Head of caudate nucleus (tissue), 42 donors: Measurements from ENCODE around the gene CD44.
A peak's percentile ranks its signal among the peaks of the same experiment; 100 is the strongest.

ENCODE experiments used
- DNase-seq, 42 donors: peaks; one replicate each; pipeline versions ENCODE4 v3.0.0 to v3.0.0-alpha.2; 2020 to 2021; ENCODE audit warnings: mixed read lengths in 7 of 42
- intact Hi-C: fragments of 100-400 bp; cut with DNase I; formaldehyde crosslinking; loops from one replicate; pipeline ENCODE4 v1.15.0; 2022

The CD44 gene

DNA sequence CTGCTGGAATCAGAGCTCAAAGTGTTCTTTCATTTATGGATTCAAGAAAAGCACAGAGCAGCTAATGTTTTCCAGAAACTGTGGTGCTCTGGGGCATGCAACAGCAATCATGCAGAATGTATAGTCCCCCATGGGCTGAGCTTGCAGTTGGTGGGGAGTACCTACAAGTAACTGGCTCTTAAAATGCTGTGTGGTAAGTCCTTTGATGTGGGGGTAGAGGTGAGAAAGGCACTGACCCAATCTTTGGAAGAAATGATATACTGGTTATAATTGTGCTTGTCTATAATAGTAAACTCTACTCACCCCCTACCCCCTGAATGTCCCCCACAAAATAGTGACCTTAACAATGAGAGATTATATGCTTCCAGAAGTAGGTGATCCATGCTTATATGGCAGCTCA lies 29.1 kb upstream of the CD44 start:
- intact Hi-C loops, result no loop called here
- no peak for DNase-seq

DNA sequence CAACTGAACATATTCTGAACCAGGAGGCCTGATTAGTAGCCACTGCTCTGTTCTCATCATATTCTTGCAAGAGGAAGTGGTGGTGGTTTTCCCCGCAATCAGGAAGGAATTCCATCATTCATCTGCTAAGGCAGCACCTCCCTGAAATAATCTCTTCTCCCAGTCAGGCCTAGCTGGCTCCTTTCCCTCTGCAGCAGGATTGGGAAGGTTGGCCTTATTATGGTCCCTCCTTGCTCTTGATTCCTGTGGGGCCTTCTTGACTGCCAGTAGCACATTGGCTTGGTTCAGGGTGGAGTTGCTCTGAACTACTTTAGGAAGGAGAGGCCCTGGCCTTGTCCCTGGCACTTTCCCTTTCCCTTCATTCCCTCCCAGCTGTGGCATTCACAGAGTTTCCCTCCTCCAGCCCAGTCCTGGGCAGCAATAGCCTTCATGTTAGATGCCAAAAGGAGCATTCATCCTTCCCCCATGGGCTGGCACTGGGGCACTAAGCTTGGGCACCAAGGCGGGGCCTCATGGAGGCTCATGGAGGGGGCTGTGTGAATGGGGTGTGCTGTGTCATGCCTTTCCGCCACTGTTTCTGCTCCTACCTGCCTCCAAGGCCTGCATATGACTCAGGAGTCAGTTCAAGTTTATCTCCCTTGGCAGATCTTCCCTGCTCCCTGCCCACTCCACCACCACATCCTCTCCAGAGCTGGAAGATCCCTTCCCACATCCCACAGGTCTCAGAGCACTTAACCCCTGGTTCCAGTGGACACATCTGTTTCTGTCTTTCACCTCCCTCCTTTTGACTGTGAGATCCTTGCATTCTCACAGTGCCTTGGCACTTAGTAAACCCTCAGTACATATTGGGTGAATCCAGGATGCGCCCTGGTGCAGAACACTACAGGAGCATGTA lies 27.6 kb upstream of the CD44 start:
- DNase-seq, result peak in 14 of 42 donors; percentile 5 to 66 (median 24)
- intact Hi-C loops, result no loop called here

- no peak for DNase-seq
- intact Hi-C loops, result no loop called here
These were observed 26.7 kb upstream of the CD44 start for GRCh38 chr11:35112056-35112845.

DNA sequence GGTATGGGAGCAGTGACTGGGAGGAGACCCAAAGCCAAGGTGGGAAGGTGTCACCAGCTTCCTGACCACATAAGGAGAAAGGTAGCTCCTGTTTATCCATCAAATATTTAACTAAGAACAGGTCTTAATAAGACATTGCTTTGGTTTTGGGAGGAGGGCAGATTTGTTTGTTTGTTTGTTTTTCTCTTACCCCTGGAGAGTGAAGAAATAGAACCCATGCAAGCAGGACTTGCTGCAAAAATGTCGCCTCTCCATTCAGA lies 26.2 kb upstream of the CD44 start:
- intact Hi-C loops, result no loop called here
- DNase-seq, result no peak

DNA sequence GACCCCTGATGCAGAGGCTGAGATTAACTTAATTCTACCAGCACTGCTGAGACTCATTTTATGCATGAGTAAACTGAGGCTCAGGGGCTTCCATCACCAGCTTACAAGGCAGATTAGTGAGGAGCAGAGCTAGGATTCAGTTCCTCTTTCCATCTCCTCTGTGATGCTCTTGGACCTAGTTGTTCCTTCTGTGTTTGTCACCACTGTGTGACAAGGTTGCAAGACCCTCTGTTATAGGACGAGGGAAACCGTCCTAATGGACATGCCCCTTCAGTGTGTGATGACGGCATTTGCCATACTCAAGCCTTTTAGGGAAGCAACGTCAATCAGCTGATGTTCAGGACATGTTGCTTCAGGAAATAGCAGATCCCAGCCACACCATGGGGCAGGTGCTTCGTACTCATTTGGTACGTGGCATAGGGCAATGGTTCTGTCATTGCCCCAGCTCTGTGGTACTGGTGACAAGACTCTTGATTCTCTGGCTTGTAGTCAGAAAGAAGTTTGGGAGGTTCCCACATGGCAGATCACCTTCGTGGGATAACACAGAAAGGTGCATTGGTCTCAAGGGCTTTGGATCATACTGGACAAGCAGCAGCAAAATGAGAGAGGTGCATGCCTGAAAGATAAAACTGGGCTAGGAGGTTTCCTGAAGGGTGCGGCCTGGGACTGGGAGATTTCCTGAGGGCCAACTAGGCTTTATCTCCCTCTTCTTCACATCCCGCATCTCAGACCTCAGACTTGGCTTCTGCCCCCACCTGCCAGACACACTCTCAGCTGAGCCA lies 23.9 kb upstream of the CD44 start:
- intact Hi-C loops, result no loop called here
- no peak for DNase-seq

DNA sequence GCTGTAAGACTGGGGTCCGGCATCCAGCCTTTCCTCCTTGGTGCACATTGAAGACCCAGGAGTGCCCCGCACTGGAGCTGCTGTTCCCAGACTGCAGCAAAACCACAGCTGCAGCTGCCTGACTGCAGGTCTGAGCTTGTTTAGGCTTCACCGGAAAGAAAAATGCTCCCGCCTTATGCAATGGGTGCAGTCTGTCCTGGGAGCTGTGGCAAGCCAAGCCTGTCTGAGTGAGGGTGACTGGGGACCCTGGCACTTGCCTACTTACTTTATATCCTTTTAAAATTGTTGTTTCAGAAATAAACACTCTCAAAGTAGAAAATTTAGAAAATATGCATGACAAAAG lies 23.3 kb upstream of the CD44 start:
- intact Hi-C loops, result no loop called here
- DNase-seq, result no peak

- intact Hi-C loops, result no loop called here
- no peak for DNase-seq
These were observed 22.7 kb upstream of the CD44 start for GRCh38 chr11:35116245-35116644.

DNA sequence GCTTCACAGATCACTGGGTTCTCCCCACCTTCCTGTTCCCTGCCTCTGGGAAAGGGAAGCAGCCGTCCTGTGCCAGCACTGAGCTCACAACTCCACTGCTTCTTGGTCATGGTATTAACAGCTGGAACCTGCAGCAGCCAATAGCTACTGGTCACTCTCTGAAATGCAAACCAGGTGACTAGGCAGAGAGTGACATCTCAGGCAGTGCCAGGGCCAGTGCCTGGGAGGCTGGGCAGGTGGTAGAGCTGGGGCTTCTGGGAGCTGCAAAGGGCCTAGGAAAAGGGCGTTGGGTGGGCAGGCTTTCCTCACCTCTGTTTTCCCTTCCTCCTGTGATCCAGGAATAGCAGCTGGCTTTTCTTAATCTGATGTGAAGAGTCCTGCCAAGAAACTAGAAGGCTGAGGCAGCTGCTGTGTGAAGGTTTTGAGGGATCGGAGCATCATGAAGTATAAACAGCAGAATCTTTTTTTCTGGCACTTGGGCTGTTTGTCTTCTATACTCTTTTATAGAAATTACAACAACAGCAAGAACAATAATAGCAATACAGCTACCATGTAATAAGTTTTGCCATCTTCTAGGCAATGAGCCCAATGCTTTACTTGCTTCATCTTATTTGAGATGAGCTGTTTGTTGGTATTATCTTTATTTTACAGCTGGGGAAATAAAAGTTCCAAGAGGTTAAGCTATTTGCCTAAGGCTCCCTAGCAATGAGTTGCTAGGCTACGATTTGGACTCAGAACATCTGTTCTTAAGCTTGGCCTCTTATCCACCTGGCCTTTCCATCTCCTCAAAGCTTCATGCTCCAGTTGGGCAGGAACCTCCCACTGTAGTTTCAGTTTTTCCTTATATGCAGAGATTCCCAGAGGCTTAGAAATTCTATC lies 22.0 kb upstream of the CD44 start:
- DNase-seq, result no peak
- intact Hi-C loops, result no loop called here

DNA sequence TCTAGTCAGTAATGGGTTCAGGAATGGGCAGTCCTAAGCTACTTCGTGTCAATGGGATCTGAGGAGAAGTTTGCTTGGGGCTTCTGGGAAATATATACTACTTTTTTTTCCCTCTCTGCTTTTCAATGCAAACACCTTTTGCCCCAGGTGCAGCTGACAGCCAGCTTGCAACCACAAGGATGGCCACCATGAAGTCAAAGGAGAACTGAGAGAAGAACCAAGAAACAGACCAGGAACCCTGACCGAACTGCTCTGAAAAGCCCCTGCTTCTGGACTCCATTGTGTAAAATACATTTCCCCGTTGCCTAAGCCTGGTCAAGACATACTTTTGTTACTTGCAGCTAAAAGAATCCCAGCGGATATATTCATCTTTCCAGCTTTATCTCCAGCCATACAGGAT lies 20.1 kb upstream of the CD44 start:
- intact Hi-C loops, result no loop called here
- DNase-seq, result no peak

GRCh38 chr11:35121326-35121865 lies 17.6 kb upstream of the CD44 start:
- intact Hi-C loops, result no loop called here
- no peak for DNase-seq

GRCh38 chr11:35122308-35122707 lies 16.7 kb upstream of the CD44 start:
- intact Hi-C loops, result no loop called here
- no peak for DNase-seq

GRCh38 chr11:35126000-35126878 lies 12.7 kb upstream of the CD44 start:
- intact Hi-C loops, result no loop called here

GRCh38 chr11:35126879-35127581 lies 11.9 kb upstream of the CD44 start:
- intact Hi-C loops, result no loop called here
- no peak for DNase-seq

More at GRCh38 chr11:35126000-35126878, 12.7 kb upstream of the CD44 start:
- DNase-seq, result no peak

- intact Hi-C loops, result no loop called here
These were observed 11.4 kb upstream of the CD44 start for GRCh38 chr11:35127619-35128018.

DNA sequence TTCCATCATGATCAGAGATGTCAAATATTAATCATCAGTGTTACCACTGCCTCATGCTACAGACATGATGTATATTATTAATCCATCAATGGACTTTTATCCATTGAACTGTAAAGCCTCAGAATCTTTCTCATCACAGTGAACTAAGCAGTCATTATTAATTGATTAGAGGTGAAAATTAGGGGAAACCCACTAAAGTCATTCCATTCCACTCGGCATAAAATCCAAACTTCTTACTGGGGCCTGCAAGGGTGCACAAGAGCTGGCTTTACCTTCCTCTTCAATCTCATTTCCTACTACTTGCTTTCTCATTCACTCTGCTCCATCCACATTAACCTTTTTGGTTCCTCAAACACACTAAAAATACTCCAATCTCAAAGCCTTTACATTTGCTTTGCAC lies 7.9 kb upstream of the CD44 start:
- no peak for DNase-seq
- intact Hi-C loops, result no loop called here

More at GRCh38 chr11:35127619-35128018, 11.4 kb upstream of the CD44 start:
- no peak for DNase-seq

DNA sequence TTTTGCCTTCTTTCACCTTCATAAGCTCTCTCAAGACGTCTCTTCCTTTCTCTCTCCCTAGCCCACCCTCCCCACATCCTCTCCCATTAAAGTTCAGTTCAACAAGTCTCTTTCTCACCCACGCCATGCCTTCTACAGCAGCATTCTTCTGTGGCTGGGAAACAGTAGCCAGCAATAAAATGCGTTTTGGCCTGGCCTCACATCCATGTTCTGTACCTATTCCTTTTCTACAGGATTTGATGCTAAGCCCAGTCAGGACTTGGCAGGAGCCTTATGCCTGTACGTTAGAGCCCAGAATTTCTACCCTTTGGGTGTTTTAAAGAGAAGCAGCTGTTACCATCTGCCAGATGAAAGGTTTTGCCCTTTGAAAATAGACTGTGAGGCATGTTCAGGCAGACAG lies 7.1 kb upstream of the CD44 start:
- intact Hi-C loops, result no loop called here
- no peak for DNase-seq

DNA sequence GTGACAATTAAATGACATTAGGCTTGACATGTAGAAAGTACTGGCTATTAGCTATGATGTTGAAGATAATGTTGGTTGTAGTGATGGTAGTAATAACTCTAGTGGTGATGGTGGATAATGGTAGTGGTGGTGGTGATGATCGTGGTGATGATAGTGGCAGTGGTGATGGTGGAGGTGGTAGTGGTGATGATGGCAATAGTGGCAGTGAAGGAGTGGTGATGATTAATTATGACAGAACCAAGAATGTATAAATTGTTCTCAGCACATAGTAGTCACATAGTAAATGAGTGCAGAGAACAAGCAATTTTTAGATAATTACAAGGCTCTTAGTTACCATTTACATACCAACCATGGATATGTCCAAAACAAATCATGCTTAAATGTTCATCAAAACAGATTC lies 5.3 kb upstream of the CD44 start:
- intact Hi-C loops, result no loop called here
- no peak for DNase-seq
